ENCODE data around the gene LRRC8C.

LRRC8C gene

DNA sequence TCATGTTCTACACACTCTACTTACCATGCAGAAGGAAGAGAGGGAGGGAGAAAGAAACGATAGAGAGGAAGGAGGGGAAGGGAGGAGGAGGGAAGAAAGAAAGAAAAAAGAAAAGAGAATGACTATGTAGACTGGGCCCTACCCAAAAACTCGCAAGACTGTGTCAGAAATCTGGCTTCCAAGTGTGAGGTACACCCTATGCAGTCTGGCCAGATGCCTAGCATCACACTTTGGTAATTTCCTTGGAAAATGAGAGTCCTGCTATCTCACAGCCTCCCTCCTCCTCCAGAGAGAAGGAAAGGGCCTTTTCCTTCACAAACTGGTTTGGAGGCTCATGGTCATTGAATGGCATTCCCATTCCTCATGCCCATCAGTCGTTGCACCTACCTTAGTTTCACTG is 101.5 kb downstream of the LRRC8C start:
- no peak for TF ChIP-seq ZFX (IDR thresholded peaks at IDR 0.05; ENCODE audit: borderline replicate concordance)
- TF ChIP-seq, protein P1, sequence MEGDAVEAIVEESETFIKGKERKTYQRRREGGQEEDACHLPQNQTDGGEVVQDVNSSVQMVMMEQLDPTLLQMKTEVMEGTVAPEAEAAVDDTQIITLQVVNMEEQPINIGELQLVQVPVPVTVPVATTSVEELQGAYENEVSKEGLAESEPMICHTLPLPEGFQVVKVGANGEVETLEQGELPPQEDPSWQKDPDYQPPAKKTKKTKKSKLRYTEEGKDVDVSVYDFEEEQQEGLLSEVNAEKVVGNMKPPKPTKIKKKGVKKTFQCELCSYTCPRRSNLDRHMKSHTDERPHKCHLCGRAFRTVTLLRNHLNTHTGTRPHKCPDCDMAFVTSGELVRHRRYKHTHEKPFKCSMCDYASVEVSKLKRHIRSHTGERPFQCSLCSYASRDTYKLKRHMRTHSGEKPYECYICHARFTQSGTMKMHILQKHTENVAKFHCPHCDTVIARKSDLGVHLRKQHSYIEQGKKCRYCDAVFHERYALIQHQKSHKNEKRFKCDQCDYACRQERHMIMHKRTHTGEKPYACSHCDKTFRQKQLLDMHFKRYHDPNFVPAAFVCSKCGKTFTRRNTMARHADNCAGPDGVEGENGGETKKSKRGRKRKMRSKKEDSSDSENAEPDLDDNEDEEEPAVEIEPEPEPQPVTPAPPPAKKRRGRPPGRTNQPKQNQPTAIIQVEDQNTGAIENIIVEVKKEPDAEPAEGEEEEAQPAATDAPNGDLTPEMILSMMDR (IDR thresholded peaks at IDR 0.05): no peak
- H3K27ac ChIP-seq: no peak overlapping the region

DNA sequence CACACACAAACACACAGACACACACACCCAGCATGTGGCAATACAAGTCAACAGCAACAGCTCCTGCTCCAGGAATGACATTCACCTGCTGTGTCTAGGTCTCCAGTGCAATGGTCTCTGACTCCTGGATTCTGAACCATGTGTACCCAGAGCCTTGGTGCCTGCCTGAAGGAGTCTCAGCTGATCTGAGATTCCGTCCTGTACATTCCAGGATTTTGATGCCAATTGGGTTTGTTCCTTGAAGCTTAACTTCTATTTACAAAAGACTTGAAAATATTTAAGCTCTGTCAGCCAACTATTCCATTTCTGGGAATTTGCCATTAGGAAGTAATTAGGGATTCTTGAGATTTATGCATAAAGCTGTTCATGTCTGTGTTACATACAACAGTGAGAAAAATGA is 102.6 kb downstream of the LRRC8C start:
- TF ChIP-seq, protein P1 (IDR thresholded peaks at IDR 0.05): no peak
- TF ChIP-seq ZFX (IDR thresholded peaks at IDR 0.05; ENCODE audit: borderline replicate concordance): no peak

DNA sequence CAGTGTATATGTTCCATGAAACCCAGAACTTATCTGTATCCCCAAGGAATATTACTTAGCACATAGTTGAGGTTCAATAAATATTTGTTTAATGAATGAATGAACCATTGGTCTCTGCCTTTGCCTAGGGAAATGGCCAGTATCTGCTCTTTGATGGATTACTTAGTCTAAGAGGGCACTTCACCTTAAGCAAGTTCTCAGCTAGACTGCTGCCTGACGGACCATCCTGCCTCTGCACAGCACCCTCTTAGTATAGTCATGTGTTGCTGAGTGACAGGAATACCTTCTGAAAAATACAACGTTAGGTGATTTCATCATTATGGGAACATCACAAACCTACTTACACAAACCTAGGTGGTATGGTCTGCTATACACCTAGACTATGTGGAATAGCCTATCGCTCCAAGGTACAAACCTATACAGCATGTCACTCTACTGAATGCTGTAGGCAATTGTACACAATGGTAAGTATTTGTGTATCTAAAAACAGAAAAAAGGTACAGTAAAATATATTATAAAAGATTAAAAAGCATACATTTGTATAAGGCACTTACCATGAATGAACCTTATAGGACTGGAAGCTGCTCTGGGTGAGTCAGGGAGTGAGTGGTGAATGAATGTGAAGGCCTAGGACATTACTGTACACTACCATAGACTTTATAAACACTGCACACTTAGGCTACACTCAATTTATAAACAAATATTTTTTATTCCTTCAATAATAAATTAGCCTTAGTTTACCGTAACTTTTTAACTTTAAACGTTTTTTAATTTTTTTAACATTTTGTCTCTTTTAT is 104.2 kb downstream of the LRRC8C start:
- TF ChIP-seq ZFX (IDR thresholded peaks at IDR 0.05; ENCODE audit: borderline replicate concordance): no peak
- TF ChIP-seq, protein P1 (IDR thresholded peaks at IDR 0.05): no peak
- H3K27ac ChIP-seq: no peak overlapping the region

More for the DNA sequence above, 102.6 kb downstream of the LRRC8C start:
- no peak overlapping the region for H3K27ac ChIP-seq

DNA sequence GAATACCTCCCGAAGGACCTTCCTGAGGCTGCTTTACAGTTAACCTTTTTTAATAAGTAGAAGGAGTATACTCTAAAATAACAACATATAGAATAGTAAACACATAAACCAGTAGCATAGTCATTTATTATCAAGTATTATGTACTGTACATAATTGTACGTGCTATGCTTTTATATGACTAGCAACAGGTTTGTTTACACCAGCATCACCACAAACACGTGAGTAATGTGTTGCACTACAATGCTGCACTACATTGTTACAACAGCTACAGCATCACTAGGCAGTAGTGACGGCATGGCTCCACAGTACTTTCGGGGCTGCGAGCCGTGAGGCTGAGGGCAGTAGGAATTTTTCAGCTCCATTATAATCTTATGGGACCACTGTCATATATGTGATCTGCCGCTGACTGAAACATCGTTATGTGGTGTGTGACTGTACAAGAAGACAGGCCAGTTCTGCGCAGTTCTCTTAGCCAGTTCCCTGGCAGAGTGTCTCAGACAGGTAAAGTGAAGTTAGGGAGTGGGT is 105.1 kb downstream of the LRRC8C start:
- no peak overlapping the region for H3K27ac ChIP-seq

DNA sequence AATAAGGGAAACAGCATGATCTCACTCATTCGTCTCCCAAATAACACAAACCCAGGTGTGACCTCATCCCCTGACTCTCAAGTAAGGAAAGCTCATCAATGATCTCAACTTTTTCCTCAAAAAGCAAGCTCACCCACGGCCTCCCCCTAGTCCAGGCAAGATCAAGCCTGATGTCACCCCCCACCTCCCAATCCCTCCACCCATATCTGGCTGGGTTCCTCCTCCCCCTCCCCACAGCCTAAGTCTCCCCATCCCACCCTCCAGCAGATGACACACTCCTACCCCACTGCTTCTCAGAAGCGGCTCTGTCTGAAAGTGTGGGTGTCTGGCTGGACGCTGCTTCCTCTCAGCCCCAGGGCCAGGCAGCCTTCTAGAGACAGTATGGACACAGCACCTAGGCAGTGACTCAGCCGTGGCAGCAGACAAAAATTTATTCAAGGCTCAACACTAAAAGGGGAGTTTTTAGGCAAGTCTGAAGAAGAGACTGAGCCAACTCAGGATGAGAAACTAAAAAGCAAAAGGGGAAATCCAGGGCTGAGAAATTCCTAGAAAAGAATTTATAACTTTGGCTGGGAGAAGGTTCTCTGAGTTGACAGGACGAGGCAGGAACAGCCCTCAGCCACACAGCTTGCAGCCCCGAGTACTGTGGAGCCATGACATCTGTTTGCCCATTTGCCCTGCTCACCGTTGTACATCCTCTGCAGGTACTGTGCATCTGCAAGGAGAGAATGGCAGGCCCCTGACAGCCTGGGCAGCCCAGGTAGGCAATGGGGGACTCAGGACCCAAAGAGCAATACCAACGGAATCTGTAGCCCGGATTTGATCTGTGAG is 106.3 kb downstream of the LRRC8C start:
- H3K27ac ChIP-seq: no peak overlapping the region
- TF ChIP-seq ZFX (IDR thresholded peaks at IDR 0.05; ENCODE audit: borderline replicate concordance): no peak
- TF ChIP-seq, protein P1 (IDR thresholded peaks at IDR 0.05): no peak

More for the DNA sequence above, 105.1 kb downstream of the LRRC8C start:
- TF ChIP-seq, protein P1 (IDR thresholded peaks at IDR 0.05): no peak
- no peak for TF ChIP-seq ZFX (IDR thresholded peaks at IDR 0.05; ENCODE audit: borderline replicate concordance)

DNA sequence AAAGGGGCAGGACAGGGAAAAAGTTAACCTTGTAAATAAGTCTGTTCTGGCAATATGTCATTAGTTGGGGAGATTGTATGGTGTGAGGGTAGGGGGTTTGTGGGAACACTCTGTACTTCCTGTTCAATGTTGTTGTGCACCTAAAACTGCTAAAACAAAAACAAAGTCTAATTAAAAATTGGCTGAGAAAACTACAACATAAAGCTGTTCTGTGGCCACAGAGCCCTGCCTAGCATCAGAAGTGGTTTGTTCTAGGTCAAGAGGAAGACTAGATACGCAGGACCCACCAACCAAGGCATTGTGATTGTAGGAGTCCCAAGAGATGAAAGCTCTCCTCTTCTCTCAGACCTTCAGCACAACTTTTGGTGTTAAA is 106.9 kb downstream of the LRRC8C start:
- TF ChIP-seq, protein P1 (IDR thresholded peaks at IDR 0.05): no peak
- TF ChIP-seq ZFX (IDR thresholded peaks at IDR 0.05; ENCODE audit: borderline replicate concordance): no peak
- no peak overlapping the region for H3K27ac ChIP-seq
